GM23338 (cell line): ENCODE measurements around the gene CNGB1. TPM values are rescaled to one million over a fixed set of nuclear protein-coding genes. Genes with fewer than 3 reads are reported as not detected.

Source experiments
- ATAC-seq: fragments of 200-7000 bp; cut with Tn5 transposase; 3 replicates; pipeline ENCODE4 v1.9.1; 2020
- DNase-seq: peaks from one replicate; pipeline ENCODE4 v3.0.0-alpha.2; 2015; ENCODE audit warnings: low spot score
- H2AFZ ChIP-seq: fragments of 200-600 bp; sonication (generic); 2 replicates; pipeline ENCODE4 v1.8.0; 2016; ENCODE audit warnings: antibody characterized with exemption, mild to moderate bottlenecking, moderate library complexity
- H3F3A ChIP-seq: fragments of 200-600 bp; sonication (generic); replicated peaks from 2 replicates; pipeline ENCODE4 v1.8.0; 2017; ENCODE audit warnings: antibody characterized with exemption, mixed run types, low read depth
- H3K27ac ChIP-seq: fragments of 200-600 bp; sonication (generic); 2 replicates; pipeline ENCODE4 v1.6.1; 2016; ENCODE audit warnings: low read depth
- H3K27me3 ChIP-seq: fragments of 200-600 bp; sonication (generic); 2 replicates; pipeline ENCODE4 v1.8.0; 2016; ENCODE audit warnings: mild to moderate bottlenecking, mixed run types, moderate library complexity; ENCODE audit not compliant: insufficient read depth
- H3K36me3 ChIP-seq: fragments of 200-600 bp; sonication (generic); 2 replicates; pipeline ENCODE4 v1.8.0; 2016; ENCODE audit warnings: mild to moderate bottlenecking; ENCODE audit not compliant: insufficient read depth
- H3K4me1 ChIP-seq: fragments of 200-600 bp; sonication (generic); 2 replicates; pipeline ENCODE4 v1.8.0; 2016; ENCODE audit warnings: mild to moderate bottlenecking, moderate library complexity; ENCODE audit not compliant: insufficient read depth
- H3K4me2 ChIP-seq: fragments of 200-600 bp; sonication (generic); 2 replicates; pipeline ENCODE4 v1.7.1; 2017; ENCODE audit warnings: mixed run types
- H3K4me3 ChIP-seq: fragments of 200-600 bp; sonication (generic); 2 replicates; pipeline ENCODE4 v1.6.1; 2016; ENCODE audit warnings: mixed run types
- H3K79me2 ChIP-seq: fragments of 200-600 bp; sonication (generic); replicated peaks from 2 replicates; pipeline ENCODE4 v1.8.0; 2017; ENCODE audit warnings: mild to moderate bottlenecking; ENCODE audit not compliant: insufficient read depth
- H3K9me2 ChIP-seq: fragments of 200-600 bp; sonication (generic); 2 replicates; pipeline ENCODE4 v1.8.0; 2017; ENCODE audit not compliant: insufficient read depth
- H4K20me1 ChIP-seq: fragments of 200-600 bp; sonication (generic); replicated peaks from 2 replicates; pipeline ENCODE4 v1.8.0; 2017; ENCODE audit warnings: mild to moderate bottlenecking; ENCODE audit not compliant: insufficient read depth
- H3K27ac Mint-ChIP-seq: 2 replicates; pipeline ENCODE4 v1.8.0; 2020; ENCODE audit warnings: inconsistent platforms, mild to moderate bottlenecking, moderate library complexity, mixed read lengths
- H3K27me3 Mint-ChIP-seq: 3 replicates; pipeline ENCODE4 v1.8.0; 2022; ENCODE audit warnings: low read depth, mild to moderate bottlenecking, moderate library complexity, mixed read lengths, inconsistent platforms; ENCODE audit not compliant: insufficient read depth, poor library complexity
- H3K36me3 Mint-ChIP-seq: 3 replicates; pipeline ENCODE4 v1.8.0; 2021; ENCODE audit warnings: low read depth, mild to moderate bottlenecking, inconsistent platforms, moderate library complexity, mixed read lengths
- H3K4me1 Mint-ChIP-seq: 3 replicates; pipeline ENCODE4 v1.8.0; 2020; ENCODE audit warnings: mild to moderate bottlenecking, inconsistent platforms, mixed read lengths
- H3K4me3 Mint-ChIP-seq: 3 replicates; pipeline ENCODE4 v1.8.0; 2021; ENCODE audit warnings: moderate library complexity, mild to moderate bottlenecking, inconsistent platforms, mixed read lengths
- H3K9me3 Mint-ChIP-seq: 3 replicates; pipeline ENCODE4 v1.8.0; 2020; ENCODE audit warnings: moderate library complexity, mild to moderate bottlenecking, inconsistent platforms, mixed read lengths
- EZH2 ChIP-seq: fragments of 200-600 bp; sonication (generic); IDR thresholded peaks from one replicate; pipeline ENCODE4 v1.8.0; 2017; ENCODE audit warnings: antibody characterized with exemption, mild to moderate bottlenecking, low read depth; ENCODE audit not compliant: unreplicated experiment
- EZH2phosphoT487 ChIP-seq: fragments of 200-600 bp; sonication (generic); IDR thresholded peaks from one replicate; pipeline ENCODE4 v1.8.1; 2018; ENCODE audit warnings: antibody characterized with exemption; ENCODE audit not compliant: unreplicated experiment
- JUNB ChIP-seq: IDR thresholded peaks from one replicate; pipeline ENCODE4 v1.6.1; 2016; ENCODE audit warnings: antibody characterized with exemption; ENCODE audit not compliant: unreplicated experiment
- POLR2AphosphoS5 ChIP-seq: IDR thresholded peaks from 2 replicates; pipeline ENCODE4 v1.6.1; 2016; ENCODE audit warnings: antibody characterized with exemption, low read depth
- STAT1 ChIP-seq: IDR thresholded peaks from one replicate; pipeline ENCODE4 v1.6.1; 2016; ENCODE audit warnings: antibody characterized with exemption; ENCODE audit not compliant: unreplicated experiment
- ZNF114 ChIP-seq: fragments of 250-450 bp; sonication (Bioruptor Pico); IDR thresholded peaks from 2 replicates; pipeline ENCODE4 v1.5.0; 2020; ENCODE audit warnings: mild to moderate bottlenecking, moderate library complexity
- ZNF331 ChIP-seq: fragments of 250-450 bp; sonication (Bioruptor Pico); IDR thresholded peaks from 2 replicates; pipeline ENCODE4 v1.5.0; 2020; ENCODE audit warnings: low read depth, mild to moderate bottlenecking, moderate library complexity
- polyA plus RNA-seq: library from polyadenylated mRNA; unstranded; fragments of >200 nt; fragmentation: Nextera tagmentation; extraction: Ambion mirVana; gene quantifications from 2 replicates; pipeline ENCODE4 v1.2.1, GENCODE V29; 2016
- total RNA-seq: library from RNA; depleted of rRNA; stranded (reverse); fragments of >200 nt; shearing (Covaris generic); gene quantifications from 2 replicates; pipeline ENCODE4 v1.2.3, GENCODE V29; 2014
- TF ChIP-seq, protein P1 (sequence below): IDR thresholded peaks from one replicate; pipeline ENCODE4 v1.6.1; 2018; ENCODE audit warnings: antibody characterized with exemption; ENCODE audit not compliant: unreplicated experiment
- TF ChIP-seq, protein P2 (sequence below), 2 experiments: fragments of 200-600 bp in 1 of 2; sonication (generic) in 1 of 2; conservative IDR thresholded peaks; 2 replicates each; pipeline versions ENCODE4 v1.5.1 to v1.6.1; 2016 to 2017; ENCODE audit warnings: antibody characterized with exemption in 2 of 2, low read depth in 2 of 2, mild to moderate bottlenecking in 2 of 2, moderate library complexity in 1 of 2
- TF ChIP-seq, protein P3 (sequence below): fragments of 250-450 bp; sonication (Bioruptor Pico); IDR thresholded peaks from 2 replicates; pipeline ENCODE4 v1.5.0; 2020; ENCODE audit warnings: mild to moderate bottlenecking, moderate library complexity

CNGB1 gene
- total and polyA plus RNA-seq, 2 experiments from 2014 or later, result not detected

DNA sequence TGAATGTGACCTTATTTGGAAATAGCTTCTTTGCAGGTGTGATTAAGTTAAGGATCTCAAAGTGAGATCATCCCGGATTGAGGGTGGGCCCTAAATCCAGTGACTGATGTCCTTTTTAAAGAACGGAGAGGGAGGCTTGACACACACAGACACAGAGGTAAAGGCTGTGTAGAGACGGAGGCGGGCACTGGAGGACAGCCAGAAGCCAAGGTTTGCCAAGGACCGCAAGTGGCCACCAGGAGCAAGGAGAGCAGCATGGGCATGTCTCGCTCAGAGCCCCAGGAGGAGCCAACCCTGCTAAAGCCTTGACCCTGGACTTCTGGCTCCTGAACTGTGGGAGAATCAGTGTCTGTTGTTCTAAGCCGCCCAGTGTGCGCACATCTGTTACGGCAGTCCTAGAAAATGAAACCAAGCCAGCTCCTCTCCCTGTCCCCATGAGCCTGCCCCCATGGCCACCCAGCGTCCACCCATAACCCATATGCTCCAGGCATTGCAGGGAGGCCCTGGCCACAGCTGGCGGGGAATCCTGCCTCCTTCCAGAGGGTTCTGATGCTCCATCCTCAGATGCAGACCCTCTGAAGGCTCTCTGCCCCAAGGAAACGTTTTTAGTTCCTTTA is 15.2 kb downstream of the CNGB1 start (continued):
- TF ChIP-seq, protein P1, sequence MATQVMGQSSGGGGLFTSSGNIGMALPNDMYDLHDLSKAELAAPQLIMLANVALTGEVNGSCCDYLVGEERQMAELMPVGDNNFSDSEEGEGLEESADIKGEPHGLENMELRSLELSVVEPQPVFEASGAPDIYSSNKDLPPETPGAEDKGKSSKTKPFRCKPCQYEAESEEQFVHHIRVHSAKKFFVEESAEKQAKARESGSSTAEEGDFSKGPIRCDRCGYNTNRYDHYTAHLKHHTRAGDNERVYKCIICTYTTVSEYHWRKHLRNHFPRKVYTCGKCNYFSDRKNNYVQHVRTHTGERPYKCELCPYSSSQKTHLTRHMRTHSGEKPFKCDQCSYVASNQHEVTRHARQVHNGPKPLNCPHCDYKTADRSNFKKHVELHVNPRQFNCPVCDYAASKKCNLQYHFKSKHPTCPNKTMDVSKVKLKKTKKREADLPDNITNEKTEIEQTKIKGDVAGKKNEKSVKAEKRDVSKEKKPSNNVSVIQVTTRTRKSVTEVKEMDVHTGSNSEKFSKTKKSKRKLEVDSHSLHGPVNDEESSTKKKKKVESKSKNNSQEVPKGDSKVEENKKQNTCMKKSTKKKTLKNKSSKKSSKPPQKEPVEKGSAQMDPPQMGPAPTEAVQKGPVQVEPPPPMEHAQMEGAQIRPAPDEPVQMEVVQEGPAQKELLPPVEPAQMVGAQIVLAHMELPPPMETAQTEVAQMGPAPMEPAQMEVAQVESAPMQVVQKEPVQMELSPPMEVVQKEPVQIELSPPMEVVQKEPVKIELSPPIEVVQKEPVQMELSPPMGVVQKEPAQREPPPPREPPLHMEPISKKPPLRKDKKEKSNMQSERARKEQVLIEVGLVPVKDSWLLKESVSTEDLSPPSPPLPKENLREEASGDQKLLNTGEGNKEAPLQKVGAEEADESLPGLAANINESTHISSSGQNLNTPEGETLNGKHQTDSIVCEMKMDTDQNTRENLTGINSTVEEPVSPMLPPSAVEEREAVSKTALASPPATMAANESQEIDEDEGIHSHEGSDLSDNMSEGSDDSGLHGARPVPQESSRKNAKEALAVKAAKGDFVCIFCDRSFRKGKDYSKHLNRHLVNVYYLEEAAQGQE, result no peak
- TF ChIP-seq EZH2phosphoT487, result no peak
- TF ChIP-seq ZNF331, result no peak
- no peak for TF ChIP-seq STAT1
- TF ChIP-seq, protein P2, sequence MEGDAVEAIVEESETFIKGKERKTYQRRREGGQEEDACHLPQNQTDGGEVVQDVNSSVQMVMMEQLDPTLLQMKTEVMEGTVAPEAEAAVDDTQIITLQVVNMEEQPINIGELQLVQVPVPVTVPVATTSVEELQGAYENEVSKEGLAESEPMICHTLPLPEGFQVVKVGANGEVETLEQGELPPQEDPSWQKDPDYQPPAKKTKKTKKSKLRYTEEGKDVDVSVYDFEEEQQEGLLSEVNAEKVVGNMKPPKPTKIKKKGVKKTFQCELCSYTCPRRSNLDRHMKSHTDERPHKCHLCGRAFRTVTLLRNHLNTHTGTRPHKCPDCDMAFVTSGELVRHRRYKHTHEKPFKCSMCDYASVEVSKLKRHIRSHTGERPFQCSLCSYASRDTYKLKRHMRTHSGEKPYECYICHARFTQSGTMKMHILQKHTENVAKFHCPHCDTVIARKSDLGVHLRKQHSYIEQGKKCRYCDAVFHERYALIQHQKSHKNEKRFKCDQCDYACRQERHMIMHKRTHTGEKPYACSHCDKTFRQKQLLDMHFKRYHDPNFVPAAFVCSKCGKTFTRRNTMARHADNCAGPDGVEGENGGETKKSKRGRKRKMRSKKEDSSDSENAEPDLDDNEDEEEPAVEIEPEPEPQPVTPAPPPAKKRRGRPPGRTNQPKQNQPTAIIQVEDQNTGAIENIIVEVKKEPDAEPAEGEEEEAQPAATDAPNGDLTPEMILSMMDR (conservative IDR thresholded peaks at IDR 0.05; ENCODE audit: low read depth in 2 of 2), result no peak
- no peak for TF ChIP-seq JUNB

DNA sequence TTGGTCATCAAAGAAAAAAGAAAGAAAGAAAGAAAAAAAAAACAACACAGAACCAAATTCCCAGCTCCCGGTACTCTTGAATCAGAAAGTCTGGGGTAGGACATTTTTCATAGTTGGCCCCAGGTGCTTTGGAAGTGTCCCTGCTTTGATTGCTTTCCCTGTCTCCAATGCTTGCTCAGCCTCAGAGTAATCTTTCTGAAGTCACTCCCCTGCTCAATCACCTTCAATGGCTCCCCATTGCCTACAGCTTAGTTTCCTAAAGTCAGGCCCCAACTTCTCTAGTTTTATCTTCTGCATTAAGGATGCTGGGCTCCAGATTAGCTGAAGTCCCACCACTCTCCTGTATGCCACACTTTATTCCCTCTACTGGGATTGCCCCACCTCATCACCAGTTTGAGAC is 17.1 kb downstream of the CNGB1 start:
- H3K4me3 ChIP-seq, result no peak overlapping the region
- H3F3A ChIP-seq, result no peaks in the 10 kb centered on the region
- DNase-seq, result no peak
- Mint-ChIP-seq H3K4me1 (peaks cover 19% of the 10 kb centered on the region), H3K27ac (no peak overlapping the region), H3K36me3 (no peaks in the 10 kb centered on the region), H3K9me3 (no peaks in the 10 kb centered on the region), H3K27me3 (peaks cover 15% of the 10 kb centered on the region), H3K4me3 (no peak overlapping the region)
- no peaks in the 10 kb centered on the region for H3K79me2 ChIP-seq
- no peaks in the 10 kb centered on the region for H3K36me3 ChIP-seq
- no peaks in the 10 kb centered on the region for H3K27me3 ChIP-seq
- no peak for ATAC-seq
- no peaks in the 10 kb centered on the region for H3K4me1 ChIP-seq
- H3K27ac ChIP-seq, result no peak overlapping the region
- no peaks in the 10 kb centered on the region for H4K20me1 ChIP-seq
- no peak overlapping the region for H2AFZ ChIP-seq
- no peak overlapping the region for H3K4me2 ChIP-seq
- no peaks in the 10 kb centered on the region for H3K9me2 ChIP-seq
- TF ChIP-seq, protein P1, result no peak
- TF ChIP-seq ZNF114 (CRISPR knock-in tag) (no peak), EZH2 (no peak), POLR2AphosphoS5 (no peak)
- TF ChIP-seq, protein P3, sequence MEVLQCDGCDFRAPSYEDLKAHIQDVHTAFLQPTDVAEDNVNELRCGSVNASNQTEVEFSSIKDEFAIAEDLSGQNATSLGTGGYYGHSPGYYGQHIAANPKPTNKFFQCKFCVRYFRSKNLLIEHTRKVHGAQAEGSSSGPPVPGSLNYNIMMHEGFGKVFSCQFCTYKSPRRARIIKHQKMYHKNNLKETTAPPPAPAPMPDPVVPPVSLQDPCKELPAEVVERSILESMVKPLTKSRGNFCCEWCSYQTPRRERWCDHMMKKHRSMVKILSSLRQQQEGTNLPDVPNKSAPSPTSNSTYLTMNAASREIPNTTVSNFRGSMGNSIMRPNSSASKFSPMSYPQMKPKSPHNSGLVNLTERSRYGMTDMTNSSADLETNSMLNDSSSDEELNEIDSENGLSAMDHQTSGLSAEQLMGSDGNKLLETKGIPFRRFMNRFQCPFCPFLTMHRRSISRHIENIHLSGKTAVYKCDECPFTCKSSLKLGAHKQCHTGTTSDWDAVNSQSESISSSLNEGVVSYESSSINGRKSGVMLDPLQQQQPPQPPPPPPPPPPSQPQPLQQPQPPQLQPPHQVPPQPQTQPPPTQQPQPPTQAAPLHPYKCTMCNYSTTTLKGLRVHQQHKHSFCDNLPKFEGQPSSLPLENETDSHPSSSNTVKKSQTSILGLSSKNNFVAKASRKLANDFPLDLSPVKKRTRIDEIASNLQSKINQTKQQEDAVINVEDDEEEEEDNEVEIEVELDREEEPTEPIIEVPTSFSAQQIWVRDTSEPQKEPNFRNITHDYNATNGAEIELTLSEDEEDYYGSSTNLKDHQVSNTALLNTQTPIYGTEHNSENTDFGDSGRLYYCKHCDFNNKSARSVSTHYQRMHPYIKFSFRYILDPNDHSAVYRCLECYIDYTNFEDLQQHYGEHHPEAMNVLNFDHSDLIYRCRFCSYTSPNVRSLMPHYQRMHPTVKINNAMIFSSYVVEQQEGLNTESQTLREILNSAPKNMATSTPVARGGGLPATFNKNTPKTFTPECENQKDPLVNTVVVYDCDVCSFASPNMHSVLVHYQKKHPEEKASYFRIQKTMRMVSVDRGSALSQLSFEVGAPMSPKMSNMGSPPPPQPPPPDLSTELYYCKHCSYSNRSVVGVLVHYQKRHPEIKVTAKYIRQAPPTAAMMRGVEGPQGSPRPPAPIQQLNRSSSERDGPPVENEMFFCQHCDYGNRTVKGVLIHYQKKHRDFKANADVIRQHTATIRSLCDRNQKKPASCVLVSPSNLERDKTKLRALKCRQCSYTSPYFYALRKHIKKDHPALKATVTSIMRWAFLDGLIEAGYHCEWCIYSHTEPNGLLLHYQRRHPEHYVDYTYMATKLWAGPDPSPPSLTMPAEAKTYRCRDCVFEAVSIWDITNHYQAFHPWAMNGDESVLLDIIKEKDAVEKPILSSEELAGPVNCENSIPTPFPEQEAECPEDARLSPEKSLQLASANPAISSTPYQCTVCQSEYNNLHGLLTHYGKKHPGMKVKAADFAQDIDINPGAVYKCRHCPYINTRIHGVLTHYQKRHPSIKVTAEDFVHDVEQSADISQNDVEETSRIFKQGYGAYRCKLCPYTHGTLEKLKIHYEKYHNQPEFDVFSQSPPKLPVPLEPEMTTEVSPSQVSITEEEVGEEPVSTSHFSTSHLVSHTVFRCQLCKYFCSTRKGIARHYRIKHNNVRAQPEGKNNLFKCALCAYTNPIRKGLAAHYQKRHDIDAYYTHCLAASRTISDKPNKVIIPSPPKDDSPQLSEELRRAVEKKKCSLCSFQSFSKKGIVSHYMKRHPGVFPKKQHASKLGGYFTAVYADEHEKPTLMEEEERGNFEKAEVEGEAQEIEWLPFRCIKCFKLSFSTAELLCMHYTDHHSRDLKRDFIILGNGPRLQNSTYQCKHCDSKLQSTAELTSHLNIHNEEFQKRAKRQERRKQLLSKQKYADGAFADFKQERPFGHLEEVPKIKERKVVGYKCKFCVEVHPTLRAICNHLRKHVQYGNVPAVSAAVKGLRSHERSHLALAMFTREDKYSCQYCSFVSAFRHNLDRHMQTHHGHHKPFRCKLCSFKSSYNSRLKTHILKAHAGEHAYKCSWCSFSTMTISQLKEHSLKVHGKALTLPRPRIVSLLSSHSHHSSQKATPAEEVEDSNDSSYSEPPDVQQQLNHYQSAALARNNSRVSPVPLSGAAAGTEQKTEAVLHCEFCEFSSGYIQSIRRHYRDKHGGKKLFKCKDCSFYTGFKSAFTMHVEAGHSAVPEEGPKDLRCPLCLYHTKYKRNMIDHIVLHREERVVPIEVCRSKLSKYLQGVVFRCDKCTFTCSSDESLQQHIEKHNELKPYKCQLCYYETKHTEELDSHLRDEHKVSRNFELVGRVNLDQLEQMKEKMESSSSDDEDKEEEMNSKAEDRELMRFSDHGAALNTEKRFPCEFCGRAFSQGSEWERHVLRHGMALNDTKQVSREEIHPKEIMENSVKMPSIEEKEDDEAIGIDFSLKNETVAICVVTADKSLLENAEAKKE, result no peak
